ENCODE measurements around the gene KLHL36. TPM values are rescaled to one million over a fixed set of nuclear protein-coding genes. Genes with fewer than 3 reads are reported as not detected.
"Not testable (repeated sequence)": the region's sequence is repeated elsewhere in the genome, so short reads cannot be mapped to it uniquely, and the experiment has no call there.

KLHL36 gene
- total RNA-seq, 2 donors from 2014 or later = 36.2 to 44.1 TPM

DNA sequence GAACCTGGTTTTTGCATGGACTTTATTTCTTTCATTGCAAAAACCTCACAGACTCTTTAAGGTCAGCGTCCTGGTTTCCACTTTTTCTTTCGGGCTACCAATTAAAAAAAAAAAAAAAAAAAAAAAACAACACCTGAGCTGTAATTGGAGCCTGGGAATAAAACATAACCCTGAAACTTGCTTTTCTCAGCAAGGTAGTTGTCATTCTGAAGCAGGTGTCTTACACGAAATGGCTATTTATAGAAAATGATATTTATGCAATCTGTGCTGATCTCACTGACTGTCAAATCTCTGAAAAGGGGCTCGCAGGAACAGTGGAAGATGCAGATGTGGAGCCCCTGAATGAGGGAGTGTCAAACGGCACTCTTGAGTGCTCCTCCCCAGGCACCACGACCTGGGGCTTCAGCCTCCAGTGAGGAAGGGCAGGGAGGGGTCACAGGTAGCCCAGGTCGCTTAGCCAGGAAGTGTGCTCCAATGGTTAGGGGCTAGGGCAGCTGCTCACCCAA, 20.0 kb upstream of the KLHL36 start:
- Histone ChIP-seq H3K36me3 (no peaks in the 10 kb centered on the region), H3K4me1 (no peaks in the 10 kb centered on the region), H3K27ac (no peak overlapping the region), H3K27me3 (no peaks in the 10 kb centered on the region), H3K9me3 (no peaks in the 10 kb centered on the region), H3K4me3 (no peak overlapping the region)
- TF ChIP-seq, protein P1, sequence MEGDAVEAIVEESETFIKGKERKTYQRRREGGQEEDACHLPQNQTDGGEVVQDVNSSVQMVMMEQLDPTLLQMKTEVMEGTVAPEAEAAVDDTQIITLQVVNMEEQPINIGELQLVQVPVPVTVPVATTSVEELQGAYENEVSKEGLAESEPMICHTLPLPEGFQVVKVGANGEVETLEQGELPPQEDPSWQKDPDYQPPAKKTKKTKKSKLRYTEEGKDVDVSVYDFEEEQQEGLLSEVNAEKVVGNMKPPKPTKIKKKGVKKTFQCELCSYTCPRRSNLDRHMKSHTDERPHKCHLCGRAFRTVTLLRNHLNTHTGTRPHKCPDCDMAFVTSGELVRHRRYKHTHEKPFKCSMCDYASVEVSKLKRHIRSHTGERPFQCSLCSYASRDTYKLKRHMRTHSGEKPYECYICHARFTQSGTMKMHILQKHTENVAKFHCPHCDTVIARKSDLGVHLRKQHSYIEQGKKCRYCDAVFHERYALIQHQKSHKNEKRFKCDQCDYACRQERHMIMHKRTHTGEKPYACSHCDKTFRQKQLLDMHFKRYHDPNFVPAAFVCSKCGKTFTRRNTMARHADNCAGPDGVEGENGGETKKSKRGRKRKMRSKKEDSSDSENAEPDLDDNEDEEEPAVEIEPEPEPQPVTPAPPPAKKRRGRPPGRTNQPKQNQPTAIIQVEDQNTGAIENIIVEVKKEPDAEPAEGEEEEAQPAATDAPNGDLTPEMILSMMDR (IDR thresholded peaks at IDR 0.05) = no peak
- no peak for DNase-seq (ENCODE audit: low spot score)

GRCh38 chr16:84629580-84629979, 18.7 kb upstream of the KLHL36 start:
- no peak for DNase-seq (ENCODE audit: low spot score)
- no peaks in the 10 kb centered on the region for H3K4me1 ChIP-seq
- no peaks in the 10 kb centered on the region for H3K27me3 ChIP-seq
- H3K9me3 ChIP-seq = no peaks in the 10 kb centered on the region
- H3K36me3 ChIP-seq = no peaks in the 10 kb centered on the region
- TF ChIP-seq, protein P1 (IDR thresholded peaks at IDR 0.05) = no peak
- H3K27ac ChIP-seq = no peak overlapping the region
- H3K4me3 ChIP-seq = no peak overlapping the region

GRCh38 chr16:84630009-84630408, 18.3 kb upstream of the KLHL36 start:
- Histone ChIP-seq H3K27ac (no peak overlapping the region), H3K27me3 (no peaks in the 10 kb centered on the region), H3K36me3 (no peaks in the 10 kb centered on the region), H3K4me1 (no peaks in the 10 kb centered on the region), H3K9me3 (no peaks in the 10 kb centered on the region), H3K4me3 (no peak overlapping the region)
- no peak for DNase-seq (ENCODE audit: low spot score)
- TF ChIP-seq, protein P1 (IDR thresholded peaks at IDR 0.05) = no peak

- no peaks in the 10 kb centered on the region for H3K9me3 ChIP-seq
- no peaks in the 10 kb centered on the region for H3K4me1 ChIP-seq
- H3K4me3 ChIP-seq = no peak overlapping the region
- no peak for DNase-seq (ENCODE audit: low spot score)
- TF ChIP-seq, protein P1 (IDR thresholded peaks at IDR 0.05) = no peak
- H3K27ac ChIP-seq = no peak overlapping the region
- no peaks in the 10 kb centered on the region for H3K36me3 ChIP-seq
- H3K27me3 ChIP-seq = no peaks in the 10 kb centered on the region
These were observed 17.7 kb upstream of the KLHL36 start for GRCh38 chr16:84630446-84631152.

GRCh38 chr16:84631153-84631466, 17.2 kb upstream of the KLHL36 start:
- TF ChIP-seq, protein P1 (IDR thresholded peaks at IDR 0.05) = no peak
- no peaks in the 10 kb centered on the region for H3K27me3 ChIP-seq
- no peaks in the 10 kb centered on the region for H3K36me3 ChIP-seq
- no peak overlapping the region for H3K27ac ChIP-seq
- DNase-seq (ENCODE audit: low spot score) = no peak
- H3K4me3 ChIP-seq = no peak overlapping the region
- H3K9me3 ChIP-seq = no peaks in the 10 kb centered on the region
- no peaks in the 10 kb centered on the region for H3K4me1 ChIP-seq

DNA sequence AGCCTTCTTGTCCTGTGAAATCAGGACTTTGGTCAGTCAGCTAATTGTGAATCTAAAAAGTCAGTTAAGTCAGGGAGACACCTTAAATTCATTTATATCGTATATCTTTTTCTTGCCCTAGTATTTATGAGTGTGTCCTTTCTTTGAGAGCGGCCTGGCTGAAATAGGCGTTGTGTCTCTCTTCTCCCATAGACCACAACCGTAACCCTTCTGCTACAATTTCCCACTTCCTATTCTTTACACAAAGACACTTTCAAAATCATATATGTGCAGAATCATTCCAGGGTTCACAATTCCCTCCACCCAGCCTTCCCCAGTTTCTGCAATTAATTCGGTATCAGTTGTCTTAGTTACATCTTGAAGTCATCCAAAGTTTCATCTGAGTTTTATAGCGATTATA, 16.4 kb upstream of the KLHL36 start:
- Histone ChIP-seq H3K36me3 (no peaks in the 10 kb centered on the region), H3K27ac (no peak overlapping the region), H3K4me3 (no peak overlapping the region), H3K27me3 (no peaks in the 10 kb centered on the region), H3K9me3 (no peaks in the 10 kb centered on the region), H3K4me1 (no peaks in the 10 kb centered on the region)
- TF ChIP-seq, protein P1 (IDR thresholded peaks at IDR 0.05) = no peak
- DNase-seq (ENCODE audit: low spot score) = no peak

GRCh38 chr16:84632862-84633261, 15.4 kb upstream of the KLHL36 start:
- not testable (repeated sequence) for H3K4me1 ChIP-seq; H3K9me3 ChIP-seq; H3K27me3 ChIP-seq; H3K4me3 ChIP-seq; H3K36me3 ChIP-seq; DNase-seq (ENCODE audit: low spot score)
- peak overlapping the region in 1 of 2 donors; percentile 28 for H3K27ac ChIP-seq

Data from right atrium auricular region (tissue), 2 donors.